Neural cell (in vitro differentiated cells): Measurements from ENCODE around the gene DSCAM. TPM values are rescaled to one million over a fixed set of nuclear protein-coding genes. Genes with fewer than 3 reads are reported as not detected.

Source experiments
- H2AFZ ChIP-seq: fragments of 200-600, 300-800 bp; sonication (generic), shearing (Covaris generic); 2 replicates; pipeline ENCODE4 v1.6.0; 2014; ENCODE audit warnings: low read depth, mild to moderate bottlenecking, antibody characterized with exemption, low read length, moderate library complexity
- H3F3A ChIP-seq: fragments of 200-600 bp; shearing (Covaris generic); 2 replicates; pipeline ENCODE4 v1.6.1; 2016; ENCODE audit warnings: mild to moderate bottlenecking, moderate library complexity, mixed read lengths, antibody characterized with exemption, low read length; ENCODE audit not compliant: insufficient read depth, poor library complexity, severe bottlenecking
- H3K27ac ChIP-seq: fragments of 200-600, 300-800 bp; sonication (generic), shearing (Covaris generic); 2 replicates; pipeline ENCODE4 v1.5.1; 2014; ENCODE audit warnings: mild to moderate bottlenecking, low read length, moderate library complexity
- H3K27me3 ChIP-seq: fragments of 300-800, 200-600 bp; sonication (generic), shearing (Covaris generic); 2 replicates; pipeline ENCODE4 v1.6.0; 2014; ENCODE audit warnings: mild to moderate bottlenecking, low read depth, low read length, moderate library complexity; ENCODE audit not compliant: insufficient read depth
- H3K36me3 ChIP-seq: fragments of 300-800, 200-600 bp; sonication (generic), shearing (Covaris generic); 2 replicates; pipeline ENCODE4 v1.5.1; 2014; ENCODE audit warnings: mild to moderate bottlenecking, antibody characterized with exemption, low read length, moderate library complexity; ENCODE audit not compliant: insufficient read depth
- H3K4me2 ChIP-seq: fragments of 300-800, 200-600 bp; sonication (generic), shearing (Covaris generic); 2 replicates; pipeline ENCODE4 v1.6.0; 2014; ENCODE audit warnings: mild to moderate bottlenecking, low read length
- H3K4me3 ChIP-seq: fragments of 300-800, 200-600 bp; sonication (generic), shearing (Covaris generic); 2 replicates; pipeline ENCODE4 v1.5.1; 2014; ENCODE audit warnings: mild to moderate bottlenecking, low read length, moderate library complexity
- H3K79me2 ChIP-seq: fragments of 200-600 bp; shearing (Covaris generic); replicated peaks from 2 replicates; pipeline ENCODE4 v1.6.0; 2014; ENCODE audit warnings: mild to moderate bottlenecking, low read length, moderate library complexity; ENCODE audit not compliant: insufficient read depth
- H3K9ac ChIP-seq: fragments of 300-800, 200-600 bp; sonication (generic), shearing (Covaris generic); 2 replicates; pipeline ENCODE4 v1.6.1; 2016; ENCODE audit warnings: mild to moderate bottlenecking, low read length, mixed read lengths
- H3K9me2 ChIP-seq: fragments of 200-600 bp; shearing (Covaris generic); 2 replicates; pipeline ENCODE4 v1.6.1; 2016; ENCODE audit warnings: mild to moderate bottlenecking, low read length, mixed read lengths; ENCODE audit not compliant: insufficient read depth
- H3K9me3 ChIP-seq: fragments of 200-600, 300-800 bp; sonication (generic), shearing (Covaris generic); 2 replicates; pipeline ENCODE4 v1.6.1; 2016; ENCODE audit warnings: mild to moderate bottlenecking, mixed run types, low read length, moderate library complexity, mixed read lengths
- H4K20me1 ChIP-seq: fragments of 200-600 bp; shearing (Covaris generic); 2 replicates; pipeline ENCODE4 v1.6.1; 2016; ENCODE audit warnings: mild to moderate bottlenecking, mixed run types; ENCODE audit not compliant: insufficient read depth
- EP300 ChIP-seq: fragments of 450-650 bp; conservative IDR thresholded peaks from 2 replicates; pipeline ENCODE4 v1.6.1; 2014; ENCODE audit warnings: antibody characterized with exemption, mild to moderate bottlenecking, moderate library complexity; ENCODE audit not compliant: poor library complexity, severe bottlenecking
- EZH2 ChIP-seq: fragments of 200-600, 300-800 bp; shearing (Covaris generic), sonication (generic); IDR thresholded peaks from 2 replicates; pipeline ENCODE4 v1.6.1; 2014; ENCODE audit warnings: antibody characterized with exemption, low read length, borderline replicate concordance, mild to moderate bottlenecking; ENCODE audit not compliant: insufficient read depth, poor library complexity, severe bottlenecking
- MXI1 ChIP-seq: fragments of 450-650 bp; conservative IDR thresholded peaks from 2 replicates; pipeline ENCODE4 v1.6.1; 2014; ENCODE audit warnings: antibody characterized with exemption, mild to moderate bottlenecking; ENCODE audit not compliant: poor library complexity, severe bottlenecking
- POLR2AphosphoS5 ChIP-seq: IDR thresholded peaks from 2 replicates; pipeline ENCODE4 v1.6.1; 2012
- RAD21 ChIP-seq: fragments of 450-650 bp; conservative IDR thresholded peaks from 2 replicates; pipeline ENCODE4 v1.6.1; 2014; ENCODE audit warnings: antibody characterized with exemption, mild to moderate bottlenecking, moderate library complexity
- SMC3 ChIP-seq: fragments of 450-650 bp; conservative IDR thresholded peaks from 2 replicates; pipeline ENCODE4 v1.6.1; 2014; ENCODE audit warnings: antibody characterized with exemption, mild to moderate bottlenecking, moderate library complexity; ENCODE audit not compliant: poor library complexity
- TAF1 ChIP-seq: IDR thresholded peaks from 2 replicates; pipeline ENCODE4 v1.6.1; 2012; ENCODE audit warnings: low read depth
- polyA plus RNA-seq: library from polyadenylated mRNA; depleted of rRNA; stranded (reverse); fragments of >200 nt; gene quantifications from 2 replicates; pipeline ENCODE4 v1.2.3, GENCODE V29; 2014
- TF ChIP-seq, protein P1 (sequence below): fragments of 450-650 bp; IDR thresholded peaks from 2 replicates; pipeline ENCODE4 v1.5.1; 2014; ENCODE audit warnings: antibody characterized with exemption, mild to moderate bottlenecking, moderate library complexity; ENCODE audit not compliant: poor library complexity, severe bottlenecking
- TF ChIP-seq, protein P2 (sequence below): IDR thresholded peaks from 2 replicates; pipeline ENCODE4 v1.6.1; 2012; ENCODE audit warnings: borderline replicate concordance

The DSCAM gene
- polyA plus RNA-seq, 1 donor from 2014 or later, result 5.3 TPM

DNA sequence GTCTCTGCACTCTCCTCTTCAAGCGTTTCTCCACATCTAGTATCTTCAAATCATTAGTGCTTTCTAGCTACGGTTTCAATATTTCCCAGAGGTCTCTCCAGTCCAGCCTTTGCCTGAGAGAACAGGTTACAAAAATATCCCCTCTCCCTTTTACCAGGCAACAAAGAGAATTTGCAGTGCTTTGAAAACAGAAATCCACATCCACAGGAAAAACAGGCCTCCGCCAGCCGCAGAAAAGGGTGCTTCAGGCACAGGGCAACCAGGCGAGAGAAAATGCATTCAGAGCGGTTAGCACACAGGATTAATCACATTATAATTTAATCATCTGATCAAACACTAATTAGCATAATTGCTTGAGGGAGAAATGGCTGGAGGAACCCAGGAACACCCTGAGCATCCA, 13.8 kb downstream of the DSCAM start:
- H4K20me1 ChIP-seq, result no peaks in the 10 kb centered on the region
- H3F3A ChIP-seq, result no peaks in the 10 kb centered on the region
- H3K27ac ChIP-seq, result no peak overlapping the region
- no peak overlapping the region for H2AFZ ChIP-seq
- H3K9me2 ChIP-seq, result no peaks in the 10 kb centered on the region
- H3K9ac ChIP-seq, result no peak overlapping the region
- H3K9me3 ChIP-seq, result no peaks in the 10 kb centered on the region
- no peaks in the 10 kb centered on the region for H3K27me3 ChIP-seq
- no peak overlapping the region for H3K4me2 ChIP-seq
- TF ChIP-seq SMC3, result no peak
- no peak for TF ChIP-seq MXI1
- TF ChIP-seq, protein P1, sequence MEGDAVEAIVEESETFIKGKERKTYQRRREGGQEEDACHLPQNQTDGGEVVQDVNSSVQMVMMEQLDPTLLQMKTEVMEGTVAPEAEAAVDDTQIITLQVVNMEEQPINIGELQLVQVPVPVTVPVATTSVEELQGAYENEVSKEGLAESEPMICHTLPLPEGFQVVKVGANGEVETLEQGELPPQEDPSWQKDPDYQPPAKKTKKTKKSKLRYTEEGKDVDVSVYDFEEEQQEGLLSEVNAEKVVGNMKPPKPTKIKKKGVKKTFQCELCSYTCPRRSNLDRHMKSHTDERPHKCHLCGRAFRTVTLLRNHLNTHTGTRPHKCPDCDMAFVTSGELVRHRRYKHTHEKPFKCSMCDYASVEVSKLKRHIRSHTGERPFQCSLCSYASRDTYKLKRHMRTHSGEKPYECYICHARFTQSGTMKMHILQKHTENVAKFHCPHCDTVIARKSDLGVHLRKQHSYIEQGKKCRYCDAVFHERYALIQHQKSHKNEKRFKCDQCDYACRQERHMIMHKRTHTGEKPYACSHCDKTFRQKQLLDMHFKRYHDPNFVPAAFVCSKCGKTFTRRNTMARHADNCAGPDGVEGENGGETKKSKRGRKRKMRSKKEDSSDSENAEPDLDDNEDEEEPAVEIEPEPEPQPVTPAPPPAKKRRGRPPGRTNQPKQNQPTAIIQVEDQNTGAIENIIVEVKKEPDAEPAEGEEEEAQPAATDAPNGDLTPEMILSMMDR, result no peak
- no peak for TF ChIP-seq EP300
- TF ChIP-seq RAD21, result no peak
- TF ChIP-seq POLR2AphosphoS5, result no peak
- H3K4me3 ChIP-seq, result no peak overlapping the region
- H3K79me2 ChIP-seq, result no peaks in the 10 kb centered on the region
- H3K36me3 ChIP-seq, result no peaks in the 10 kb centered on the region

DNA sequence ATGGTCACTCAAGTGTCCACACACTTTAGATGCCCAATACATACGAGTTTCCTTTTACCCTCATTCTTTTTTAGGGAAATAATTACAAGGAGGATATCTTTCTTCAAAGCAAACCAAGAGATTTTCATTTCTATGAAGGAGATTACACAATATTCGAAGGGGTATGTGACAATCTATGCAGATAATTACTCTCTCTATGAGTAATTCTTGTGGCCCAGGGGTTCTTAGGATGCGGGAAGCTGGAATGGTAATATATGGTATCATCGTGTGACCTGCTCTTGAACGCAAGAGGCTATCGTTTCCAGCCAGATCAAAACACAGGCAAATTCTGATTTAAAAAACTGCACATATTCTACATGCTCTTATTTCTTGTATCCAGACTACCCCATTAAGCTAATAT, 14.6 kb downstream of the DSCAM start:
- no peaks in the 10 kb centered on the region for H3K9me2 ChIP-seq
- no peak overlapping the region for H3K9ac ChIP-seq
- no peak overlapping the region for H2AFZ ChIP-seq
- H3K27me3 ChIP-seq, result no peaks in the 10 kb centered on the region
- no peaks in the 10 kb centered on the region for H3K79me2 ChIP-seq
- H3K36me3 ChIP-seq, result no peaks in the 10 kb centered on the region
- no peak overlapping the region for H3K4me2 ChIP-seq
- no peaks in the 10 kb centered on the region for H3F3A ChIP-seq
- no peaks in the 10 kb centered on the region for H4K20me1 ChIP-seq
- no peak for TF ChIP-seq RAD21
- TF ChIP-seq, protein P2, sequence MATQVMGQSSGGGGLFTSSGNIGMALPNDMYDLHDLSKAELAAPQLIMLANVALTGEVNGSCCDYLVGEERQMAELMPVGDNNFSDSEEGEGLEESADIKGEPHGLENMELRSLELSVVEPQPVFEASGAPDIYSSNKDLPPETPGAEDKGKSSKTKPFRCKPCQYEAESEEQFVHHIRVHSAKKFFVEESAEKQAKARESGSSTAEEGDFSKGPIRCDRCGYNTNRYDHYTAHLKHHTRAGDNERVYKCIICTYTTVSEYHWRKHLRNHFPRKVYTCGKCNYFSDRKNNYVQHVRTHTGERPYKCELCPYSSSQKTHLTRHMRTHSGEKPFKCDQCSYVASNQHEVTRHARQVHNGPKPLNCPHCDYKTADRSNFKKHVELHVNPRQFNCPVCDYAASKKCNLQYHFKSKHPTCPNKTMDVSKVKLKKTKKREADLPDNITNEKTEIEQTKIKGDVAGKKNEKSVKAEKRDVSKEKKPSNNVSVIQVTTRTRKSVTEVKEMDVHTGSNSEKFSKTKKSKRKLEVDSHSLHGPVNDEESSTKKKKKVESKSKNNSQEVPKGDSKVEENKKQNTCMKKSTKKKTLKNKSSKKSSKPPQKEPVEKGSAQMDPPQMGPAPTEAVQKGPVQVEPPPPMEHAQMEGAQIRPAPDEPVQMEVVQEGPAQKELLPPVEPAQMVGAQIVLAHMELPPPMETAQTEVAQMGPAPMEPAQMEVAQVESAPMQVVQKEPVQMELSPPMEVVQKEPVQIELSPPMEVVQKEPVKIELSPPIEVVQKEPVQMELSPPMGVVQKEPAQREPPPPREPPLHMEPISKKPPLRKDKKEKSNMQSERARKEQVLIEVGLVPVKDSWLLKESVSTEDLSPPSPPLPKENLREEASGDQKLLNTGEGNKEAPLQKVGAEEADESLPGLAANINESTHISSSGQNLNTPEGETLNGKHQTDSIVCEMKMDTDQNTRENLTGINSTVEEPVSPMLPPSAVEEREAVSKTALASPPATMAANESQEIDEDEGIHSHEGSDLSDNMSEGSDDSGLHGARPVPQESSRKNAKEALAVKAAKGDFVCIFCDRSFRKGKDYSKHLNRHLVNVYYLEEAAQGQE, result no peak
- TF ChIP-seq SMC3, result no peak
- TF ChIP-seq TAF1, result no peak
- TF ChIP-seq EP300, result no peak
- TF ChIP-seq EZH2, result no peak
- TF ChIP-seq MXI1, result no peak
- TF ChIP-seq POLR2AphosphoS5, result no peak
- TF ChIP-seq, protein P1, result no peak
- H3K4me3 ChIP-seq, result no peak overlapping the region
- H3K9me3 ChIP-seq, result no peaks in the 10 kb centered on the region
- H3K27ac ChIP-seq, result no peak overlapping the region
